ENCODE measurements around the gene PTHLH.

DNA sequence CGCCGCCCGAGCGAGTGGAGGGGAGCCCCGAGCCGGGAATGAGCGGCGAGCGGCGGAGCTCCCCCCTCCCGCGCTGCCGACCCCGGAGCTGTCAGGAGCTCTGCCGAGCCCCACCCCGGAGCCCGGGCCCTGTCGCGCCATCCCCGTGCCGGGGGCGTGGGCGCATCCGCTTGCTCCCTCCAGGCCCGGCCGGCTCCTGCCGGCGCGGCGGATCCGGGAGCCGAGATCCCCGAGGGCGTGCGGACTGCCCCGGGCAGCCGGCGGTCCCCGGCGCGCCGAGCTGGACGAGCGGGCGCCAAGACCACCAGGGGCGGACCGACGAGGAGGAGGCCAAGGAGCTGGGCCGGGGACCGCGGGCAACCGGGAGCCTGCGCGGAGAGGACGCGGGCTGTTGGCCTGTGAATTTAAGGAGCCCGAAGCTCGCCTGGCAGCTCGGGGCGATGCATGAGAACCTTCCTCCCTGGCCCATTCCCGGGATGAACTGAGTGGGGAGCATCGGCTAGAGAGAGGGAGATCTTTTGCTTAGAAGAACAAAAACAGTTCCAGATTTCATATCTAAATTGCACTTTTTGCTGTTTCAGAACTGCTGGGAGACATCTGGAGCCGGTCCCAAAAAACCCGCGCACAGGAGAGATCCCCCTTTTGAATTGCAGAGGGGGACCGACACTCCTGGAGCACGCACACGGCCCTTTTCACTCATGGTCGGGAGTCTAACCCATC, 2.0 kb downstream of the PTHLH start:
- TF ChIP-seq POLR2AphosphoS5 (IDR thresholded peaks at IDR 0.05; ENCODE audit: low read depth, low read length) (no peak), TAF1 (IDR thresholded peaks at IDR 0.05; ENCODE audit: borderline replicate concordance, insufficient read depth, low read length) (no peak), SIN3A (IDR thresholded peaks at IDR 0.05; ENCODE audit: borderline replicate concordance, insufficient read depth, low read length) (no peak)
- TF ChIP-seq, protein P1, sequence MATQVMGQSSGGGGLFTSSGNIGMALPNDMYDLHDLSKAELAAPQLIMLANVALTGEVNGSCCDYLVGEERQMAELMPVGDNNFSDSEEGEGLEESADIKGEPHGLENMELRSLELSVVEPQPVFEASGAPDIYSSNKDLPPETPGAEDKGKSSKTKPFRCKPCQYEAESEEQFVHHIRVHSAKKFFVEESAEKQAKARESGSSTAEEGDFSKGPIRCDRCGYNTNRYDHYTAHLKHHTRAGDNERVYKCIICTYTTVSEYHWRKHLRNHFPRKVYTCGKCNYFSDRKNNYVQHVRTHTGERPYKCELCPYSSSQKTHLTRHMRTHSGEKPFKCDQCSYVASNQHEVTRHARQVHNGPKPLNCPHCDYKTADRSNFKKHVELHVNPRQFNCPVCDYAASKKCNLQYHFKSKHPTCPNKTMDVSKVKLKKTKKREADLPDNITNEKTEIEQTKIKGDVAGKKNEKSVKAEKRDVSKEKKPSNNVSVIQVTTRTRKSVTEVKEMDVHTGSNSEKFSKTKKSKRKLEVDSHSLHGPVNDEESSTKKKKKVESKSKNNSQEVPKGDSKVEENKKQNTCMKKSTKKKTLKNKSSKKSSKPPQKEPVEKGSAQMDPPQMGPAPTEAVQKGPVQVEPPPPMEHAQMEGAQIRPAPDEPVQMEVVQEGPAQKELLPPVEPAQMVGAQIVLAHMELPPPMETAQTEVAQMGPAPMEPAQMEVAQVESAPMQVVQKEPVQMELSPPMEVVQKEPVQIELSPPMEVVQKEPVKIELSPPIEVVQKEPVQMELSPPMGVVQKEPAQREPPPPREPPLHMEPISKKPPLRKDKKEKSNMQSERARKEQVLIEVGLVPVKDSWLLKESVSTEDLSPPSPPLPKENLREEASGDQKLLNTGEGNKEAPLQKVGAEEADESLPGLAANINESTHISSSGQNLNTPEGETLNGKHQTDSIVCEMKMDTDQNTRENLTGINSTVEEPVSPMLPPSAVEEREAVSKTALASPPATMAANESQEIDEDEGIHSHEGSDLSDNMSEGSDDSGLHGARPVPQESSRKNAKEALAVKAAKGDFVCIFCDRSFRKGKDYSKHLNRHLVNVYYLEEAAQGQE (IDR thresholded peaks at IDR 0.05; ENCODE audit: insufficient read depth in 1 of 2, low read depth in 2 of 2, low read length in 2 of 2), result no peak
